GM12878 (cell line): ENCODE results near the gene SLC12A4.

Experiments
- CEBPB ChIP-seq, 2 experiments: fragments of 150-350 bp in 1 of 2; IDR thresholded peaks; 2 replicates each; pipeline ENCODE4 v1.6.1; 2012 to 2014; ENCODE audit warnings: low read depth in 2 of 2, low read length in 2 of 2, borderline replicate concordance in 1 of 2, inconsistent platforms in 1 of 2
- ETV6 ChIP-seq, 2 experiments: fragments of 450-650 bp in 1 of 2; IDR thresholded peaks in 1 of 2; conservative IDR thresholded peaks in 1 of 2; 2 replicates each; pipeline ENCODE4 v1.6.1; 2014; ENCODE audit warnings: antibody characterized with exemption in 1 of 2, borderline replicate concordance in 1 of 2, low read depth in 1 of 2, mild to moderate bottlenecking in 1 of 2, moderate library complexity in 1 of 2
- EZH2 ChIP-seq: IDR thresholded peaks from 2 replicates; pipeline ENCODE4 v1.6.1; 2012; ENCODE audit warnings: low read depth, mild to moderate bottlenecking, control low read depth, inconsistent platforms, low read length, borderline replicate concordance; ENCODE audit not compliant: control insufficient read depth
- POLR2AphosphoS5 ChIP-seq: IDR thresholded peaks from 2 replicates; pipeline ENCODE4 v1.6.1; 2011; ENCODE audit warnings: mild to moderate bottlenecking, low read length, inconsistent platforms
- RAD21 ChIP-seq: IDR thresholded peaks from 2 replicates; pipeline ENCODE4 v1.6.1; 2011; ENCODE audit warnings: mild to moderate bottlenecking, low read depth, low read length, moderate library complexity; ENCODE audit not compliant: insufficient read depth
- RCOR1 ChIP-seq: conservative IDR thresholded peaks from 2 replicates; pipeline ENCODE4 v1.6.1; 2012; ENCODE audit warnings: low read depth, low read length, improper control_type of control experiment
- RELA ChIP-seq: fragments of 450-650 bp; IDR thresholded peaks from 2 replicates; pipeline ENCODE4 v1.8.0; 2014; ENCODE audit warnings: borderline replicate concordance; ENCODE audit not compliant: partially characterized antibody
- SPI1 ChIP-seq: IDR thresholded peaks from 2 replicates; pipeline ENCODE4 v1.6.1; 2011; ENCODE audit warnings: low read depth, mild to moderate bottlenecking, low read length, moderate library complexity, borderline replicate concordance; ENCODE audit not compliant: insufficient read depth
- TAF1 ChIP-seq: IDR thresholded peaks from 2 replicates; pipeline ENCODE4 v1.6.1; 2011; ENCODE audit warnings: mild to moderate bottlenecking, low read depth, low read length, borderline replicate concordance
- ZBED1 ChIP-seq: IDR thresholded peaks from 2 replicates; pipeline ENCODE4 v1.6.1; 2016; ENCODE audit warnings: borderline replicate concordance
- TF ChIP-seq, protein P1 (sequence below), 3 experiments: IDR thresholded peaks in 2 of 3; conservative IDR thresholded peaks in 1 of 3; 2 replicates each; pipeline ENCODE4 v1.5.1; 2011; ENCODE audit warnings: low read depth in 3 of 3, low read length in 3 of 3, mild to moderate bottlenecking in 3 of 3, control low read depth in 2 of 3, moderate library complexity in 2 of 3, inconsistent platforms in 1 of 3, mixed read lengths in 1 of 3; ENCODE audit not compliant: control insufficient read depth in 2 of 3, insufficient read depth in 1 of 3; ENCODE audit errors: extremely low read depth in 1 of 3
- TF ChIP-seq, protein P2 (sequence below): IDR thresholded peaks from 2 replicates; pipeline ENCODE4 v1.6.1; 2012; ENCODE audit warnings: low read length, inconsistent platforms

DNA sequence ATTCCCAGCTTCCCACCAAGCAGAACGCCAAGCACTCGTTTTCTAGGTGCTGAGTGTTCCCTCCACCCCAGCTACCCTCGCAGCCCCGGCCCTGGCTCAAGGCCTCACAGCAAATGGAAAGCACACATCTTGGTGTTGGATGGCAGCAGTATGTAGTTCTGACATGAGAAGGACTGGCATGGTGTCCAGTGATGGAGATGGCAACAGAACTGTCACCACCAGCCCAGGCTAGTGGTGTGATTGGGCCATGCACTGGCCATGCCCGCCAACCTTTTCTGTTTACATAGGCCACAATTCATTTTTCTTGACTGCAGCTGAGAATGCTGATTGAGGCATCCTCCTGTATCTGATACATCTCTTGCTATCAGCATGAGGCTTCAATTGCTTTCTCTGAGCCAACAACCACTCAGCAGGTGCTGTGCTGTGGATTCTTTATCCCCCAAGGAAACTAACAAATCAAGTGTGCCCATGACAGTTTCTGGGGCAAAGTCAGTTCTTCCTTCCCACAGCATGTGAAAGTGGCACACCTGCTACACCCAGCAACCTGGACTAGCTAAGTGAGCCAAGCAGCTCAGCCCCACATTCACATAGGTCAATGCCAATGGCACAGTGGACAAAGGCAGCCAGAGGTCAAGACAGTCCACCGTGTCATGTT is 3.8 kb downstream of the SLC12A4 start:
- TF ChIP-seq, protein P1, sequence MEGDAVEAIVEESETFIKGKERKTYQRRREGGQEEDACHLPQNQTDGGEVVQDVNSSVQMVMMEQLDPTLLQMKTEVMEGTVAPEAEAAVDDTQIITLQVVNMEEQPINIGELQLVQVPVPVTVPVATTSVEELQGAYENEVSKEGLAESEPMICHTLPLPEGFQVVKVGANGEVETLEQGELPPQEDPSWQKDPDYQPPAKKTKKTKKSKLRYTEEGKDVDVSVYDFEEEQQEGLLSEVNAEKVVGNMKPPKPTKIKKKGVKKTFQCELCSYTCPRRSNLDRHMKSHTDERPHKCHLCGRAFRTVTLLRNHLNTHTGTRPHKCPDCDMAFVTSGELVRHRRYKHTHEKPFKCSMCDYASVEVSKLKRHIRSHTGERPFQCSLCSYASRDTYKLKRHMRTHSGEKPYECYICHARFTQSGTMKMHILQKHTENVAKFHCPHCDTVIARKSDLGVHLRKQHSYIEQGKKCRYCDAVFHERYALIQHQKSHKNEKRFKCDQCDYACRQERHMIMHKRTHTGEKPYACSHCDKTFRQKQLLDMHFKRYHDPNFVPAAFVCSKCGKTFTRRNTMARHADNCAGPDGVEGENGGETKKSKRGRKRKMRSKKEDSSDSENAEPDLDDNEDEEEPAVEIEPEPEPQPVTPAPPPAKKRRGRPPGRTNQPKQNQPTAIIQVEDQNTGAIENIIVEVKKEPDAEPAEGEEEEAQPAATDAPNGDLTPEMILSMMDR (IDR thresholded peaks at IDR 0.05 in 2 of 3, conservative IDR thresholded peaks at IDR 0.05 in 1 of 3; ENCODE audit: control insufficient read depth in 2 of 3, extremely low read depth in 1 of 3, insufficient read depth in 1 of 3, low read depth in 3 of 3, low read length in 3 of 3): no peak
- TF ChIP-seq CEBPB (IDR thresholded peaks at IDR 0.05; ENCODE audit: borderline replicate concordance in 1 of 2, low read depth in 2 of 2, low read length in 2 of 2) (no peak), EZH2 (no peak), TAF1 (no peak), RELA (no peak), SPI1 (no peak), ZBED1 (no peak), POLR2AphosphoS5 (no peak), RAD21 (no peak), RCOR1 (no peak), ETV6 (conservative IDR thresholded peaks at IDR 0.05 in 1 of 2, IDR thresholded peaks at IDR 0.05 in 1 of 2; ENCODE audit: borderline replicate concordance in 1 of 2, low read depth in 1 of 2) (no peak)
- TF ChIP-seq, protein P2, sequence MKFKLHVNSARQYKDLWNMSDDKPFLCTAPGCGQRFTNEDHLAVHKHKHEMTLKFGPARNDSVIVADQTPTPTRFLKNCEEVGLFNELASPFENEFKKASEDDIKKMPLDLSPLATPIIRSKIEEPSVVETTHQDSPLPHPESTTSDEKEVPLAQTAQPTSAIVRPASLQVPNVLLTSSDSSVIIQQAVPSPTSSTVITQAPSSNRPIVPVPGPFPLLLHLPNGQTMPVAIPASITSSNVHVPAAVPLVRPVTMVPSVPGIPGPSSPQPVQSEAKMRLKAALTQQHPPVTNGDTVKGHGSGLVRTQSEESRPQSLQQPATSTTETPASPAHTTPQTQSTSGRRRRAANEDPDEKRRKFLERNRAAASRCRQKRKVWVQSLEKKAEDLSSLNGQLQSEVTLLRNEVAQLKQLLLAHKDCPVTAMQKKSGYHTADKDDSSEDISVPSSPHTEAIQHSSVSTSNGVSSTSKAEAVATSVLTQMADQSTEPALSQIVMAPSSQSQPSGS: no peak
